ENCODE measurements around the gene ZNF79. TPM values are rescaled to one million over a fixed set of nuclear protein-coding genes. Genes with fewer than 3 reads are reported as not detected.

ZNF79 gene
- total and polyA plus RNA-seq, 2 of the 8 experiments (the other 6 are each of a cell fraction or from before 2014, with no cell fraction given) = 2.4 to 7.4 TPM

DNA sequence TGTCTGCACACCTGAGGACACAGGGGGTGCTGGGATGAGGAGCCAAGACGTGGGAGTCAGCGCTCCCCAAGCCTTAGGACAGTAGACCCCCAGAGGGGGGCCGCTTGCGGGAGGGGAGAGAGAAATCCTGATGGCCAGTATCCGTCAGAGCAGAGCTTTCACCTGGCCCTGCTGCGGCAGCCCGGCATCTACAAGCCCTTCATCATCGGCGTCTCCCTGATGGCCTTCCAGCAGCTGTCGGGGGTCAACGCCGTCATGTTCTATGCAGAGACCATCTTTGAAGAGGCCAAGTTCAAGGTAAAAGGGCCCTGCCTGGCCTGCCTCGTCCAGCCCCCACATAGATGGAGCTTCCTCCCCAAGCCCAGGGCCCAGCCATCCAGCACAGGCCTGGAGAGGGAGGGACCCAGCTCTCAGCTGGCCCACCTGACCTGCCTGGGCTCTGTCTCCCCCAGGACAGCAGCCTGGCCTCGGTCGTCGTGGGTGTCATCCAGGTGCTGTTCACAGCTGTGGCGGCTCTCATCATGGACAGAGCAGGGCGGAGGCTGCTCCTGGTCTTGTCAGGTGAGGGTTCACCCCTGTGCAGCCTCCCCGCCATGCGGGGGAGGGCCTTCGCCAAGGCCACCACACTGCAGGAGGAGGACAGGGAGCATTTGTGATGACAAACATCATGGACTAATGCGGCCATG is 20.5 kb upstream of the ZNF79 start (continued):
- TF ChIP-seq BCL11A (IDR thresholded peaks at IDR 0.05; ENCODE audit: low read depth in 2 of 2, low read length in 2 of 2) (no peak), HDAC6 (IDR thresholded peaks at IDR 0.05; ENCODE audit: low read depth, low read length) (no peak), RAD21 (IDR thresholded peaks at IDR 0.05 in 1 of 2, conservative IDR thresholded peaks at IDR 0.05 in 1 of 2; ENCODE audit: low read depth in 2 of 2, low read length in 2 of 2) (no peak), FOSL1 (IDR thresholded peaks at IDR 0.05; ENCODE audit: insufficient read depth, low read depth, low read length) (no peak), TCF12 (IDR thresholded peaks at IDR 0.05; ENCODE audit: low read depth, low read length) (no peak), POU5F1 (IDR thresholded peaks at IDR 0.05; ENCODE audit: low read depth, low read length) (no peak), CTCF (IDR thresholded peaks at IDR 0.05; ENCODE audit: control extremely low read depth in 1 of 3, insufficient read depth in 1 of 3, low read depth in 1 of 3, low read length in 3 of 3) (no peak), GTF2F1 (IDR thresholded peaks at IDR 0.05; ENCODE audit: borderline replicate concordance, low read depth, low read length) (no peak), CHD1 (IDR thresholded peaks at IDR 0.05; ENCODE audit: low read depth, low read length) (no peak)
- TF ChIP-seq, protein P1, sequence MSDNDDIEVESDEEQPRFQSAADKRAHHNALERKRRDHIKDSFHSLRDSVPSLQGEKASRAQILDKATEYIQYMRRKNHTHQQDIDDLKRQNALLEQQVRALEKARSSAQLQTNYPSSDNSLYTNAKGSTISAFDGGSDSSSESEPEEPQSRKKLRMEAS (IDR thresholded peaks at IDR 0.05) = no peak

Measured in H1 (cell line).